SHP77 (cell line): Measurements from ENCODE around the gene LRRTM2.
"Not testable (repeated sequence)": the region's sequence is repeated elsewhere in the genome, so short reads cannot be mapped to it uniquely, and the experiment has no call there.

Experiments used
- DNase-seq, 2 experiments: peaks; one replicate each; lab custom pipeline; 2025; lab: John Stamatoyannopoulos, UW

Gene LRRTM2, protein sequence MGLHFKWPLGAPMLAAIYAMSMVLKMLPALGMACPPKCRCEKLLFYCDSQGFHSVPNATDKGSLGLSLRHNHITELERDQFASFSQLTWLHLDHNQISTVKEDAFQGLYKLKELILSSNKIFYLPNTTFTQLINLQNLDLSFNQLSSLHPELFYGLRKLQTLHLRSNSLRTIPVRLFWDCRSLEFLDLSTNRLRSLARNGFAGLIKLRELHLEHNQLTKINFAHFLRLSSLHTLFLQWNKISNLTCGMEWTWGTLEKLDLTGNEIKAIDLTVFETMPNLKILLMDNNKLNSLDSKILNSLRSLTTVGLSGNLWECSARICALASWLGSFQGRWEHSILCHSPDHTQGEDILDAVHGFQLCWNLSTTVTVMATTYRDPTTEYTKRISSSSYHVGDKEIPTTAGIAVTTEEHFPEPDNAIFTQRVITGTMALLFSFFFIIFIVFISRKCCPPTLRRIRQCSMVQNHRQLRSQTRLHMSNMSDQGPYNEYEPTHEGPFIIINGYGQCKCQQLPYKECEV

DNA sequence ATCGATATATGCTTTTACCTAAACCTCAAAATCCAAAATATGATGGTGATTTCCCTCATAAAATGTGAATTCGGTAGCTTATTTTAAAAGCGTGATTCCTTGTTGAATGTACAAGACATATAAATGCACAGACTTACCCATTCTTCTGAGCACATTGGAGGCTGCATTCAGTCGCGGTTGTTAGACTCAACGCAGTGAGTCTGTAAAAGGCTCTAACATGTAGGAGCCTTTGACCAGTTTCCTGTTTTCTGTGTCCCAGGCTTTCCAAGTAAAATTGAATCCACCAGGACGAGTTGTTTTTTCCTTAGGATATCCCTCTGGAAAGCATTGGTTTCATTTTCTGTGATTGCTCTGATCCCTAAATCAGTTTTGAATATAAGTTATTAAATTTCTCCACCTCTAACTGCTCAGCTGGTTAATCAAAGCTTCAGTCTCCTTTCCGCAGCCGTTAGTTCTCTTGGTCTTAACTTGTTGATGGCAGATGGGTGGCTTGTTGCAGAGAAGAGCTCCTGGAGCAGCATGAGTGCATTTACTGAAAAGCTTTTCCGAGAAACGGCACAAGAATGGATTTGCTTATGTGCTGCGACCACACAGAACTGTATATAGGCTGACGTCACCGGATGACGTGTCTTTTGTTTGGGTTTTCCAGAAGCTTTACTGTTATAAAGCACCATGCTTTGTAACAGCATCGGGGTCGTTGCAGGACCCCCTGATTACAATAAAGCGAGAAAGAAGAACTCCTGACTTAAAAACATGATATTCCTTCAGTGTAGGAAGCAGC is at the start of gene LRRTM2:
Gene LRRTM2, minus strand, starts transcription at position 565 of the 781 bp plus-strand sequence. Its CDS starts 424 bp downstream, at position 141.
- peak; percentile 89 to 91 for DNase-seq

DNA sequence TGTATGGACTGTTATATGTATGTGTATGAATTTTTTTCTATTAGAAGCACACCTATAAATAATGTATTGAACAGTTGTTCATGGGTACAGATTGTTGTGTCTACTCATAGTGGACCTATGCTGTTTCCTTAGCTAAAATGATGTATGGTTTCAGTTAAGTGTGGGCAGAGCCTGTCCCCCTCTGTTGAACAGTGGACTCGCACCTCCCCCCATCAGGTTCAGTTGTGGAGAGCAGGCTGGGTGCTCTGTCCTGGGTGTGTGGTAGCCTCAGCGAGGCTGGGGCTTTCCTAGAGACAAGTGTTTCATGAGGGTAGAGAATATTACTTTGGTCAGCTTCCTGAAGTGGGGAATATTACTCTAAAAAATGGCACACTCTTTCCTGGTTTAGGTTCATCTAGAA is 47.4 kb upstream of the LRRTM2 start:
- DNase-seq, result no peak

DNA sequence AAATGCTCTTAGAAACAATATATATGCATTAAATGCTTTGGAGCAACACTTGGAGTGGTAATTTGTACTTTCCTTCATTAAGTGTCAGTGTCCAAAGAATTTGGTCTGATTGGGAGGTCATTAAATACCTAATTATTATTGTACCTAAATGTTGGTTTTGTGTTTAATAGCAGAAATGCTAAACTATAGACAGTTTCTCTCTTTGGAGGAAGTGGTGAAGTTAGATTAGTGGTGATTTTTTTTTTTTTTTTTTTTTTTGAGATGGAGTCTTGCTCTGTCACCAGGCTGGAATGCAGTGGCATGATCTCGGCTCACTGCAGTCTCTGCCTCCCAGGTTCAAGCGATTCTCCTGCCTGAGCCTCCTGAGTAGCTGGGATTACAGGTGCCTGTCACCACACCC is 46.2 kb upstream of the LRRTM2 start:
- DNase-seq, result not testable (repeated sequence)

DNA sequence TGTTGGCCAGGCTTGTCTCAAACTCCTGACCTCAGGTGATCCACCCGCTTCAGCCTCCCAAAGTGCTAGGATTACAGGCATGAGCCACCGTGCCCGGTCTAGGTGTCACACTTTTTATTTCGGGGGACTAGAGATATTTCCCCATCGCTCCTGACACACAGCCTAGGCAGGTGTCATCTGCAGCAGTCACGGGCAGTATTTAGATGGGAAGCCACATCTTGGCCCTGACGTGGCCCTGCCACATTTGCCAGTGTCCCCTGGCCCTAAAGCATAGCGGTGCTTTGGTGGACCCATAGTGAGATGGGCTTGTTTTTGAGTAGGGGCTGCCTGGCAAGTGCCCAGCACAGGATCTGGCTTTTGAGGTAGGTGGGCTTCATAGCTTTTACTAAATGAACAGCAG is 45.0 kb upstream of the LRRTM2 start:
- DNase-seq, result no peak

DNA sequence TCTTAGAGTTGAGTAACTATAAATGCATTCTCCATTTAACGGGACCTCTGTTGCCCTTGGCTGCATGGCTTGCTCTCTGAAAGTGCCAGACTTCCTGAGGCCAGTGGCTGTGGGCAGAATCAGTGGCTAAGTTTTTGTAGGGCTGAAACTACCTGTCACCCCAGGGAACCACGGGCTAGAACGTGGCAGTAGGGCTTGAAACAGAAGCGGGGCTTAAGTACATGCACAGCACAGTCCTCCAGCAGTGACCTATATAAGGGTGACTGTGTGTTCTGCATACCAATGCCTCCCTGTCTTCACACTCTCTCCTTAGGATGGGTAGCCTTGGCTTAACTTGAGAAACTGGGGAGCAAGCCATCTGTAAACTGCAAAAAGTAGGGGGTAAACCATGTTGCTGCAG is 43.6 kb upstream of the LRRTM2 start:
- no peak for DNase-seq

DNA sequence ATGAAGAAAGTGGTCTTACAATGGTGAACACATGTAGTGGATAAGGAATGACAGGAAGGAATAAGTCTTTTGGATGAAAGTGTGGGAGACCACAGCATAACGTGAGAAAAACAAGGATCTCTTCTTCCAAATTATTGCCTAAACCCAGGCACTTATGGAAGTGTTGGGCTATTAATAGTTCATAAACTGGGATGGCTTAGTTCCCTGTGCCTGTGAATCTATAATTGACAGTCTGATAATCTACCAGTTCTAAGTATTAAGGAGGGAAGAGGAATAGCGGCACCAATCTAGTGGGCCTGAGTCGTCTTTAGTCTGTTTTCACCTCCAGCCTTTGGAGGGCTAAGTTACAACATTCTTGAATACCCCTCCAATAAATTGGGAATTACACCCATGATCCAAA is 39.2 kb upstream of the LRRTM2 start:
- no peak for DNase-seq

DNA sequence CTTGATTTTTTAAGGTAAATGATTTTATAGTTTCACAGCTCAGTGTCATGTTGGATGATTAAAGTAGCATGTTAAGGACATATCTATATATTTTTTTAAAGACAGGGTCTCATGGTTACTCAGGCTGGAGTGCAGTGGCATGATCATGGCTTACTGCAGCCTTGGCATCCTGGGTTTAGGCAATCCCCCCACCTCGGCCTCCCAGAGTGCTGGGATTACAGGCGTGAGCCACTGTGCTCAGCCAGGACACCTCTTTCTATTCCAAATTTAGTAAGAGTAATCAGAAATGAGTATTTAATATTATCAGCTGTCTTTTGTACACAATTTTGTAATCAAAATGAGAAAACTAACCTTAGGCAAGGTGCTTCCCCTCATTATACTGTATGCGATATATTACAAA is 38.6 kb upstream of the LRRTM2 start:
- no peak for DNase-seq

DNA sequence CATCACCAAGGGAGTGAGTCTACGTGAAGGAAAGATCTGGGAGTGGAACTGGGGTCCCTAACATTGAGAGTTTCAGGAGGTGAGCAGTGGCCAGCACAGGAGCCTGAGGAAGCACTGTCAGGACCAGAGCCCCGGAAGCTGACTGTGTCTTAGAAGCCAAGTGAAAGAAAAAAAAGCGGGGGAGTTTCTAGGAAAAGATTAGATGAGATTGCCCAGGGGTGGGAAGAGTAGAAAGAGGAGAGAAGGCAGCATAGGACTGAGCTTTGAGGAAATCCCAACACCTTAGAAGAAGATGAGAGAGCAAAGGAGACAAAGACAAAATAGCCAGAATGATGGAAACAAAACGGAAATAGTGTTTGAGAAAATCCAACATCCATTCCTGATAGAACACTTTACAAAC is 37.0 kb upstream of the LRRTM2 start:
- no peak for DNase-seq

DNA sequence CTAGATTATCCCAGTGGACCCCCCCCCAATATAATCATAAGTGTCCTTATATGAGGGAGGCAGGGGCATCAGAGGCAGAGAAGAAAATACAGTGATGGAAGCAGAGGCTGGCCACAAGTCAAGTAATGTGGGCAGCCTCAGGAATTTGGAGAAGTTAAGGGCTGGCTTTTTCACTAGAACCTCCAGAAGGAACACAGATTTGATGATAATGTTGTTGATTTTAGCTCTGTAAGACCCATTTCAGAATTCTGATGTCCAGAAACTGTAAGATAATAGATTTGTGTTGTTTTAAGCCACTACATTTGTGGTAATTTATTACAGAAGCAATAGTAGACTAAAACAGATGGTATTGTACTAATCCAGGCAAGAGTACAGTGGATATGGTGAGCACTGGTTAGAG is 36.3 kb upstream of the LRRTM2 start:
- no peak for DNase-seq

DNA sequence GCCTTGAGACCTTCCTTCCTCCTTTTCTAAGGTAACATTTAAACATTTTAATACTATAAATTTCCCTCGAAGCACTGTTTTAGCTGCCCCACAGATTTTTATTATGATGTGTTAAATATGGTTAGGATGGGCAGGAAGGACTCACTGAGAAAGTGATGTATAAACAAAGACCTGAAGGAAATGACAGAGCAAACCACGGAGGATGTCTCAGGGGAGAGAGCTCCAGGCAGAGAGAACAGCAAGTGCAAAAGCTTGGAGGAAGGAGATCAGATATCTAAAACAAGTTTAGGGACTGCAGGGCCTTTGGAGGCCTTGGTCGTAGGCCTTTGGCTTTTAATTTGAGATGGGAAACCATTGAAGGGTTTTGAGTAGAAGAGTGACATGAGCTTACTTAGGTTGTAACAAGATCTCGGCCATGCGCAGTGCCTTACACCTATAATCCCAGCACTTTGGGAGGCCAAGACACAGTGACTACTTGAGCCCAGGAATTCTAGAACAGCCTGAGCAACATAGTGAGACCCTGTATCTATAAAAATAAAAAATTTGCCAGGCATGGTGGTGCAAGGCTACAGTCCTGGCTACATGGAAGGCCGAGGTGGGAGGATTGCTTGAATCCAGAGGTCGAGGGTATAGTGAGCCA is 35.5 kb upstream of the LRRTM2 start:
- DNase-seq, result no peak

DNA sequence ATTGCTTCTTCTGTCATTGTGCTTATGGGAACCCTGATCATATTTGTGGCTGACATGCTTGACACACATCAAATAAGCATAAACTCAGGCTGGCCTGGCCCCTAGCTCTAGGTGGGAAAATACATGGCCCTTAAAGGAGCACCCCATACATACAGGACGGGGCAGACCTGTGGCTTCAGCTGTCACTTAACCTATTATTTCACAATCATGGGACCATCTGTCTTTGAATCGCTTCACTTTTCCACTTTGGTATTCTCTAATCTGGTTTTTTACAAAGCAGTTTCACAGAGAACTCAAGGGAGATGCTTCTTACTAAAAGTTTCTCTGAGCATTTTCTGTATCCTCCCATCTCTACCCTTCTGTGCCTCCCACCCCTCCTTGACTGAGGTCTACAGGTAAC is 34.6 kb upstream of the LRRTM2 start:
- no peak for DNase-seq

DNA sequence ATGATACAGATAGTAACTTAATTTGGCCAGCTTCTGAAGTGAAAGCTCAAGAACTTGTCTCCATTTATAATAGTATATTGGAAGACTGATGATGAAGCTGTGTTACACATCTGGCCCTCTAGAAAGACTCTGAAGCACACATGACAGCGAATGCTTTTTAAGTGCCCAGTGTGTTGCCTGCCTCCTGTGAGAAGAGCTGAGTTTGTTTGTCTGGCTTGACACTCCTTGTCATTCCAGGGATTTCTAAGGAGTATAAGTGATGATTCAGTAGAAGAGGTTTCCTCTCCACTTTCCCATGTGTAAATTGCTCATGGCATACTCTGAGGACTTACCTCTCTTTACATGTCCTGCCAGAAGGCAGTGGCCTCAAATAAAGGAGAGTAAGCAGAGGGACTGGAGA is 30.4 kb upstream of the LRRTM2 start:
- DNase-seq, result no peak

DNA sequence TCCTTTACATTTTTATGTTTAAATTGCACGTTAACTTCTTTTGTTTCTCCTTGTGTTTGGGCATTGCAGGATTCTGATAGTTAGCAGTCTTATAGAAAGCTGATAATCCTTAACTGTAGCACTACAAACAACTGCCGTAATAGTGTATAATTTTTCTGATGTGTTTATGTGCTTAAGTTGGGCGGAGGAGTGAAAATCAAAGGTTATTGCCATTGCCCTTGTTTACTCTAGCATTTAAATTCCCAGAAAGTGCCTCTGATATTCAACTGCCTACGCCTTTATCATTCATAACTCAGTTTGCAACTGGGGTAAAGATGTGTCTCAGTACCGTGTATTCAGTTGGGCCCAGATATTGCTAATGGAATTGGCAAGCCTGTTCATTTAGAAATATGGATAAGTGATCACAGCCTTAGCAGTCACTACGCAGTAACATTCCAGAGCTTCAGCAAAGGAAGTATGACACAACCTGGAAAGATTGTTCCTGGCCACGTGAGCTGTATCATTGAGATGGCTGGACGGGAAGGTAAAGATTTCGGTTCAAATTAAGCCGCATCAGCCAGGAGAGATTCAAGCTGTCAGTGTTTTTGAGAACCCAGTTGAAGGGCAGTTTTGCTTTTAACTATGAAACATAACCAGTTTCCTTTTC is 28.1 kb upstream of the LRRTM2 start:
- DNase-seq, result no peak

DNA sequence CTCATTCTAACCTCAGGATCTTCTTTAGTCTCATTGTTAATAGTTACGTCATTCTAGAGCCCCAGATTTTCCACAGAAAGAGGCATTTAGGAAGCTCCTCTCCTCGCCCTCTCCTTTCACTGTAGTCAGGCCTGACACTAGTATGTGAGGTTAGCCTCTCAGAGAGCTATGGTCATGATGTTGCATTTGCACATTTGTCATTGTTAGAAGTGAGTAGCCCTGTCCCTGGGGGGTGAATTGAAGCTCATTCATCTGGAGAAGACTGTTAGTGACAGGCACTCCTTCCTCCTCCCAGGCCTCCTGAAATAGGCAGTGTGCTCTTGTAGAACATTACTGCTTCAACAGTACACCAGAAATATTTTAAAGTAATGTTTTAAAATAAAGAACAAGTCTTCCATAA is 26.6 kb upstream of the LRRTM2 start:
- DNase-seq, result no peak

DNA sequence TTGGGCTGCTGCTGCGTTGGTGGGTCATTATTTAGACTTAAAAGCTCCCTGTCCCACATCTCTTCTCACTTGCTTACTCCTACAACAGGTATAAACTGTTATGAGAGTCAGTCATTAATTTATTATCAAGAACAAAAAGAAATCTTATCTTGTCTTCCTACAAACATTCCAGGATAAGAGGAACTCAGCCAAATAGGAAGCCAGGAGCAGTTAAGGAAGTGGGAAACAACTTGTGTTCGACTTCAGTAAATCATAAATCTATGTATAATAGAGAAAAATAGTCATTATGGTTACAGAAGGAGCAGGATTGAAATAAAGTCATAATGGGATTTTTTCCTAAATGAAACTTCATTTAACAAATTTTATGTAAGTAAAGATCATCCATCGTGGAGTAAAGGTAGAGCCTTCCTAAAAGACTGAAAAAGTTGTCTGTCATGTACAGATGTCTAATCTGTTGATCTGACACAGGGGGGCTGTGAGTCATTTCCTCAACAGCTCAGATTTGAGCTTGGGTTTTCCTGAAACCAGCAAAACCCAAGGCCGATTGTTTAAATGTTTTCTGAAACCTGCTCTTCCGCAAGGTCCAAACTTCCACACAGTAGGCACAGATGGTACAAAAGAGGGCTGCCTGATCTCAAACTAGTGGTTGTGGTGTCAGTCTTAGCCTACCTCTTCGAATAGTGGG is 25.3 kb upstream of the LRRTM2 start:
- no peak for DNase-seq

DNA sequence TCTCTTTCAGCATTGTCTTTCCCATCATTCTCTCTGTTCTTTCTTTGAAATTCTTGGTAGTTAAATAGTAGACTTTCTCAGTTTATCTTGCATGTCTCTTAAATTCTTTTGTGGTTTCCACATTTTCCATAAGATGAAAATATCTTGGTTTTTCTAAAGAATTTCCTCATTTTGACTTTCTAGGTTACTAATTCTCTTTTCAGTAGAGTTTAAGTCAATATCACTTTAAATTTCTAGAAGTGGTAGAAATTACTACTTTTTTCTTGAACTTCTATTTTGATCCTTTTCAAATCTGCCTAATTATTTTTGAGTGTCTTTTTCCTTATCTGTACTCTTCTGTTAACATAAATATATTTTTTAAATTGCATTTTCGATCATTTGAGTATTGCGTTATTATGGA is 23.6 kb upstream of the LRRTM2 start:
- DNase-seq, result no peak

DNA sequence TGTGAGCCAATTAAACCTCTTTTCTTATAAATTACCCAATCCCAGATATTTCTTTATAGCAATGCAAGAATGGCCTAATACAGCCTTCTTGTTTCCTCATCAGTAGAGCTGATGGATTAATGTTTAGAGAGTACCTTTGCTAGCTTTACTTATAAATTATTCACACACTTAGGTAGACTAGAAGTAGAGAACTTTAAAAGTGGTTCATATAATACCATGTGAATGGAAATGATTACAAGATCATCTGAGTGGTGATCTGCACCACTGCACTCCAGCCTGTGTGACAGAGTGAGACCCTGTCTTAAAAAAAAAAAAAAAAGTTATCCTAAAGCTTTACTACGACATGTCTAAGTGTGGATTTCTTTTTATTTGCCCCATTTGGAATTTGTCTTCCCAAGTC is 23.2 kb upstream of the LRRTM2 start:
- DNase-seq, result no peak

DNA sequence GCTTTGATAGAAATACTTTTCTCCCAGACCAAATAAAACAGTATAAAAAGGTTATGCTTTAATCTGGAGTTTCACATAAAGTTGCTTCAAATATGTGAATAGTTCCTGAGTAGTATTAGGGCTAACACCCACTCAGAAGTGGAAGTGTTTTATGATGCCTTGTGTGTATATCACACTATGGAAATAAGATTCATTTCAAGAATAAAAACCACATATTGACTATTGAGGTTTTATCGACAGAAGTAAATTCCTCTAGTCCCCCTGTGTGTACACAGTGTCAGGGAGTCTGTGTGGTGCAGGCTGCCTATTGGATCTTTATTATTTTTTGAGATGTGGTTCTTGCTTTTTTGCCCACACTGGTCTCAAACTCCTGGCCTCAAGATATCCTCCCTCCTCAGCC is 20.8 kb upstream of the LRRTM2 start:
- DNase-seq, result no peak

DNA sequence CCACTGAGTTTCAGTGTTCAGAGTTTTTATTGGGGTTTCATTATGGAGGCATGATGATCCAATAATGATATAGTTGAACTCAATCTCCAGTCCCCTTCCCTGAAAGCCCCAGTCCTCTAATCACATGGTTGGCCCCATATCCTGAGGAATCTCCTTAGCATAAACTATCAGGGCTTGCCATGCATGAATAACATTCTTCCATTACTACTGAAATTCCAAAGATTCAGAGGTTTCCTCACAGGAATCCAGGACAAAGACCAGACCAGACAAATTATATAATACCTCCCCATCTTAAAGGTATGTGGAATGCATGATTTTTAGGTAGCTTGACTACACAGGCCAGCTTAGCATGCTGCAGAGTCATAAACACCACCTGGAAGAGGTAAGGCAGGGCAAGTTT is 15.5 kb upstream of the LRRTM2 start:
- DNase-seq, result no peak

DNA sequence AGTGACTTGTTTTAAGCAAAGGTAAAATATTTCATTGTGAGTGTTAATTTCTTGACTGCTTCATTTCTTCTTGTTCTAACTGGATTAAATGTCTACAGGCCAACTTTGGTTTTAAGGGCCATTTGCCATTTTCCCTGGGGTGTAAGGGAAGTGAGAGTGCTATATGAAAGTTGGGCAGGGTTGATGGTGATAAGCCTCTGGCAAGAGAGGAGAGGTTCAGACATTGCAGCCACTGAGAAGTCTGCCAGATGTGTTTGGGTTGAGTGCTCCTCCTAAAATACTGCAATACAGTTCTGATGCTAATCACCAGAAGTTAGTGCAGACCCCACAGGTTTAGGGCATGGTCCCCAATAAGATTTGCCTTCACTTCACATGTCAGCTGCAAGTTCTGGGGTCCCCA is 14.9 kb upstream of the LRRTM2 start:
- DNase-seq, result no peak

DNA sequence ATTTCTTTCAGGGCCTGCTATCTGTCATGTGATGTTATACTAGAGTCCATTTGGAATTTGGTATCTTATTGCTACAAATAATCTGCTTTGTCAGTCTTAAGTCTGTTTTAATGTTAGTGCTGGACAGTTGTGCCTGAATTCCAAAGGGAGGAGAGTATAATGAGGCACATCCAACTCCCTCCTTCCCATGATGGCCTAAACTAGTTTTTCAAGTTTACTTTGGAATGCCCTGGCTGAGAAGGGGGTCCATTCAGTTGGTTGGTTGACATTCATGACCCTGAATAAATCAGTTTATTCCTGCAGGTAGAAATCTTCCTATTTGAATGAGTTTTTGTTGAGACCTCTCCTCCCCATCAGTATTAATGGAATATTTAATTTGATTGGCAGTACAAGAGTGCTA is 9.4 kb upstream of the LRRTM2 start:
- DNase-seq, result no peak

DNA sequence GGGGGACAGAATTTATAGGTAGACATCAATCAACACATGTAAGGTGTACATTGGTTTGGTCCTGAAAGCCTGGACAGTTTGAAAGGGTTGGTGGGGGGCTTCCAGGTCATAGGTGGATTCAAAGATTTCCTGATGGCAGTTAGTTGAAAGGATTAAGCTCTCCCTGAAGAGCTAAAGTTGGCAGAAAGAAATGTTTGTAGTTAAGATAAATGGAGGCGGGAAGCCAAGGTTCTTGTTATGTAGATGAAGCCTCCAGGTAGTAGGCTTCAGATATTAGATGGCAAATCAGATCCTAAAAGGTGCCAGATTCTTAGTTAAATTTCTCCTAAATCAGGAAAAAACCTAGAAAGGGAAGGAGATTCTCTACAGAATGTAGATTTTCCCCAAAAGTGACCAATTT is 9.0 kb upstream of the LRRTM2 start:
- DNase-seq, result no peak
